WTC11 (cell line): ENCODE data around the gene DEPDC5. TPM values are rescaled to one million over a fixed set of nuclear protein-coding genes. Genes with fewer than 3 reads are reported as not detected.

Experiments used
- ATAC-seq: fragments of 200-7000 bp; cut with Tn5 transposase; 2 replicates; pipeline ENCODE4 v1.10.0; 2021; ENCODE audit warnings: mild to moderate bottlenecking, moderate library complexity
- CTCF ChIA-PET: fragments of 300-600 bp; sonication (Branson Sonifier 250); formaldehyde crosslinking; loops from one replicate; lab custom pipeline; 2021; ENCODE audit warnings: antibody characterized with exemption; lab: Charles Lee
- POLR2A ChIA-PET: fragments of 350-600 bp; sonication (Branson Sonifier 250); formaldehyde crosslinking; loops from one replicate; lab custom pipeline; 2021; ENCODE audit warnings: antibody characterized with exemption; lab: Charles Lee
- DNase-seq: peaks from one replicate; pipeline ENCODE4 v3.0.0; 2021; ENCODE audit warnings: low spot score
- H3K27ac Mint-ChIP-seq: 2 replicates; pipeline ENCODE4 v1.8.0; 2021; ENCODE audit warnings: mixed read lengths
- H3K27me3 Mint-ChIP-seq: 2 replicates; pipeline ENCODE4 v1.8.0; 2021; ENCODE audit warnings: low read depth, mild to moderate bottlenecking, moderate library complexity, mixed read lengths
- H3K36me3 Mint-ChIP-seq: 2 replicates; pipeline ENCODE4 v1.8.0; 2021; ENCODE audit warnings: mixed read lengths
- H3K4me1 Mint-ChIP-seq: 2 replicates; pipeline ENCODE4 v1.8.0; 2022; ENCODE audit warnings: mixed read lengths
- H3K4me3 Mint-ChIP-seq: 2 replicates; pipeline ENCODE4 v1.8.0; 2021; ENCODE audit warnings: mild to moderate bottlenecking, moderate library complexity, mixed read lengths
- H3K9me3 Mint-ChIP-seq: 2 replicates; pipeline ENCODE4 v1.8.0; 2021; ENCODE audit warnings: mixed read lengths
- ATF3 ChIP-seq: sonication (generic); formaldehyde crosslinking; conservative IDR thresholded peaks from 2 replicates; pipeline ENCODE4 v1.8.1; 2022; ENCODE audit warnings: mild to moderate bottlenecking, missing genetic modification reagents
- CREM ChIP-seq: sonication (generic); formaldehyde crosslinking; IDR thresholded peaks from 2 replicates; pipeline ENCODE4 v1.8.1; 2022; ENCODE audit warnings: mild to moderate bottlenecking, missing genetic modification reagents, moderate library complexity
- EMX1 ChIP-seq: fragments of 250-450 bp; sonication (Bioruptor Pico); IDR thresholded peaks from 2 replicates; pipeline ENCODE4 v1.8.0; 2021; ENCODE audit warnings: mild to moderate bottlenecking
- JAZF1 ChIP-seq: fragments of 250-450 bp; sonication (Bioruptor Pico); IDR thresholded peaks from 2 replicates; pipeline ENCODE4 v1.9.0; 2021; ENCODE audit warnings: moderate library complexity, mild to moderate bottlenecking, inconsistent platforms
- JUN ChIP-seq: sonication (generic); formaldehyde crosslinking; IDR thresholded peaks from 2 replicates; pipeline ENCODE4 v1.8.0; 2023; ENCODE audit warnings: mild to moderate bottlenecking, missing genetic modification reagents
- MYBL2 ChIP-seq: sonication (generic); formaldehyde crosslinking; IDR thresholded peaks from 2 replicates; pipeline ENCODE4 v1.8.1; 2023; ENCODE audit warnings: mild to moderate bottlenecking, moderate library complexity, missing genetic modification reagents
- NFE2L1 ChIP-seq: sonication (generic); formaldehyde crosslinking; IDR thresholded peaks from 2 replicates; pipeline ENCODE4 v1.8.1; 2023; ENCODE audit warnings: missing genetic modification reagents
- STAT6 ChIP-seq: sonication (generic); formaldehyde crosslinking; conservative IDR thresholded peaks from 2 replicates; pipeline ENCODE4 v1.8.1; 2023; ENCODE audit warnings: mild to moderate bottlenecking, low read depth, missing genetic modification reagents, moderate library complexity
- TP53 ChIP-seq: sonication (generic); formaldehyde crosslinking; IDR thresholded peaks from 2 replicates; pipeline ENCODE4 v1.8.1; 2023; ENCODE audit warnings: mild to moderate bottlenecking, missing genetic modification reagents
- ZNF281 ChIP-seq: sonication (generic); formaldehyde crosslinking; IDR thresholded peaks from 2 replicates; pipeline ENCODE4 v1.8.0; 2023; ENCODE audit warnings: mild to moderate bottlenecking, missing genetic modification reagents
- ZNF396 ChIP-seq: fragments of 250-450 bp; sonication (Bioruptor Pico); IDR thresholded peaks from 2 replicates; pipeline ENCODE4 v1.8.0; 2021; ENCODE audit warnings: mild to moderate bottlenecking, moderate library complexity, borderline replicate concordance
- ZNF416 ChIP-seq: fragments of 250-450 bp; sonication (Bioruptor Pico); IDR thresholded peaks from 2 replicates; pipeline ENCODE4 v1.9.0; 2021; ENCODE audit warnings: mild to moderate bottlenecking, inconsistent platforms
- total RNA-seq: library from RNA; stranded (reverse); gene quantifications from 3 replicates; pipeline ENCODE4 v1.2.3, GENCODE V29; 2021

The DEPDC5 gene
- total RNA-seq, 1 experiment from 2014 or later, result 40.5 TPM

- POLR2A ChIA-PET, result interaction anchor here (0.6 kb wide), 1 partner anchor 214 kb away, joined by 8 read pairs; no protein-coding TSS in a partner anchor
- CTCF ChIA-PET, result interaction anchor here (9.0 kb wide), 1 partner anchor 16 kb away, joined by 107 read pairs; no protein-coding TSS in a partner anchor
- Mint-ChIP-seq H3K27me3 (no peaks in the 10 kb centered on the region), H3K4me3 (no peak overlapping the region), H3K9me3 (no peaks in the 10 kb centered on the region), H3K27ac (peak overlapping the region; percentile 7), H3K36me3 (peaks cover 35% of the 10 kb centered on the region), H3K4me1 (peaks cover 56% of the 10 kb centered on the region)
- ATAC-seq, result no peak
- DNase-seq, result no peak
- TF ChIP-seq ATF3 (CRISPR knock-in tag), result no peak
- no peak for TF ChIP-seq MYBL2 (CRISPR knock-in tag)
- TF ChIP-seq EMX1 (CRISPR knock-in tag), result no peak
- no peak for TF ChIP-seq NFE2L1 (CRISPR knock-in tag)
- no peak for TF ChIP-seq ZNF416 (CRISPR knock-in tag)
- no peak for TF ChIP-seq STAT6 (CRISPR knock-in tag)
- no peak for TF ChIP-seq JUN (CRISPR knock-in tag)
Measured at GRCh38 chr22:31954535-31955523, 201.0 kb downstream of the DEPDC5 start.

- H3K4me1 Mint-ChIP-seq, result peaks cover 62% of the 10 kb centered on the region
Measured at GRCh38 chr22:31956360-31956759, 202.5 kb downstream of the DEPDC5 start.

More at GRCh38 chr22:31956360-31956759, 202.5 kb downstream of the DEPDC5 start:
- Mint-ChIP-seq H3K36me3 (peaks cover 29% of the 10 kb centered on the region), H3K27ac (peak overlapping the region; percentile 39), H3K9me3 (no peaks in the 10 kb centered on the region), H3K27me3 (no peaks in the 10 kb centered on the region), H3K4me3 (no peak overlapping the region)
- DNase-seq (no peak), ATAC-seq (no peak)
- ChIA-PET CTCF (interaction anchor here (9.0 kb wide), 1 partner anchor 14 kb away, joined by 107 read pairs; no protein-coding TSS in a partner anchor), POLR2A (interaction anchor here (1.1 to 1.3 kb wide), 2 partner anchors 13 to 204 kb away, joined by 3 to 4 read pairs; no protein-coding TSS in a partner anchor)
- TF ChIP-seq JUN (CRISPR knock-in tag) (no peak), ZNF281 (CRISPR knock-in tag) (no peak), NFE2L1 (CRISPR knock-in tag) (no peak), CREM (CRISPR knock-in tag) (no peak), JAZF1 (CRISPR knock-in tag) (no peak), ZNF396 (CRISPR knock-in tag) (no peak), TP53 (CRISPR knock-in tag) (no peak)

Other genes with a start within 250 kb of the DEPDC5 start
- gene PISD, start 91.8 kb upstream of the DEPDC5 start, total RNA-seq, result 49.4 to 55.7 TPM (median 50.3 TPM) in 3 replicates
- gene PRR14L, start 3.9 kb upstream of the DEPDC5 start, total RNA-seq, result 84.7 to 90.1 TPM (median 89.3 TPM) in 3 replicates
- 190 to 205 TPM (median 203 TPM) in 3 replicates for gene YWHAH, start 190.5 kb downstream of the DEPDC5 start, total RNA-seq